Measurements from ENCODE around the gene SECTM1.

SECTM1 gene

GRCh38 chr17:82294064-82294773 is 39.3 kb downstream of the SECTM1 start:
- H3K4me3 ChIP-seq (ENCODE audit: low read depth, low read length): no peak overlapping the region
- no peak for TF ChIP-seq MAX (IDR thresholded peaks at IDR 0.05; ENCODE audit: low read depth, low read length)
- TF ChIP-seq MYC (IDR thresholded peaks at IDR 0.05; ENCODE audit: low read depth, low read length): no peak
- no peak for TF ChIP-seq CTCF (IDR thresholded peaks at IDR 0.05; ENCODE audit: low read depth, low read length)
- TF ChIP-seq POLR2A (IDR thresholded peaks at IDR 0.05; ENCODE audit: extremely low read depth, insufficient read length): no peak
- DNase-seq (ENCODE audit: low read depth): no peak

- DNase-seq (ENCODE audit: low read depth): peak; percentile 98
- H3K4me3 ChIP-seq (ENCODE audit: low read depth, low read length): peak overlapping the region; percentile 63
- TF ChIP-seq POLR2A (IDR thresholded peaks at IDR 0.05; ENCODE audit: extremely low read depth, insufficient read length) (peak; percentile 95), MAX (IDR thresholded peaks at IDR 0.05; ENCODE audit: low read depth, low read length) (peak; percentile 100), CTCF (IDR thresholded peaks at IDR 0.05; ENCODE audit: low read depth, low read length) (no peak), MYC (IDR thresholded peaks at IDR 0.05; ENCODE audit: low read depth, low read length) (peak; percentile 83)
Observed at GRCh38 chr17:82292251-82293154, 41.1 kb downstream of the SECTM1 start.

- H3K4me3 ChIP-seq (ENCODE audit: low read depth, low read length): peak overlapping the region; percentile 63
- DNase-seq (ENCODE audit: low read depth): peak; percentile 50
- no peak for TF ChIP-seq POLR2A (IDR thresholded peaks at IDR 0.05; ENCODE audit: extremely low read depth, insufficient read length)
- no peak for TF ChIP-seq MYC (IDR thresholded peaks at IDR 0.05; ENCODE audit: low read depth, low read length)
- no peak for TF ChIP-seq CTCF (IDR thresholded peaks at IDR 0.05; ENCODE audit: low read depth, low read length)
- no peak for TF ChIP-seq MAX (IDR thresholded peaks at IDR 0.05; ENCODE audit: low read depth, low read length)
Observed at GRCh38 chr17:82291582-82292250, 41.9 kb downstream of the SECTM1 start.

GRCh38 chr17:82287868-82288801 is 45.4 kb downstream of the SECTM1 start:
- no peak overlapping the region for H3K4me3 ChIP-seq (ENCODE audit: low read depth, low read length)
- peak; percentile 44 for DNase-seq (ENCODE audit: low read depth)
- TF ChIP-seq MYC (IDR thresholded peaks at IDR 0.05; ENCODE audit: low read depth, low read length): no peak
- TF ChIP-seq POLR2A (IDR thresholded peaks at IDR 0.05; ENCODE audit: extremely low read depth, insufficient read length): no peak
- no peak for TF ChIP-seq CTCF (IDR thresholded peaks at IDR 0.05; ENCODE audit: low read depth, low read length)
- TF ChIP-seq MAX (IDR thresholded peaks at IDR 0.05; ENCODE audit: low read depth, low read length): no peak

Measured in NB4 (cell line).